CD4-positive, alpha-beta T cell treated with Interleukin-4 for 4 hours (primary cell): Measurements from ENCODE around the gene CABCOCO1.
"Not testable (repeated sequence)": the region's sequence is repeated elsewhere in the genome, so short reads cannot be mapped to it uniquely, and the experiment has no call there.

Source experiments
- DNase-seq: peaks from one replicate; pipeline ENCODE4 v3.0.0-alpha.2; 2020

CABCOCO1 gene

DNA sequence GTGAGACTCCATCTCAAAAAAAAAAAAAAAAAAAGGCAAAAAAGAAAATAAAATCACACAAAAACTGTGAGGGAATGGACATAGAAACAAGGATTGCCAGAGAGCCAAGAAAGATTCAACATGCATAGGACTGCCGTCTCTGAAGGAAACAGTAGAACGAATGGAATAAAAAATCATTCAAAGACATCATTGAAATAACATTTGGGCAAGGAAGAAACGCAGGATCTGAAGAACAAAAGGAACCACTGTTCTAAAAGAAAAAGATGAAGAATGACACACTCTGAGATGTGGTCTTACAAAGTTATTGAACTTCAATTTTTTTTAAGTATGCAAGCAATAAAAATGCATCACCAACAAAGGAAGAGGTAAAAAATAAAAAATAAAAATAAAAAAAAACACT lies 57.2 kb downstream of the CABCOCO1 start:
- DNase-seq: no peak

DNA sequence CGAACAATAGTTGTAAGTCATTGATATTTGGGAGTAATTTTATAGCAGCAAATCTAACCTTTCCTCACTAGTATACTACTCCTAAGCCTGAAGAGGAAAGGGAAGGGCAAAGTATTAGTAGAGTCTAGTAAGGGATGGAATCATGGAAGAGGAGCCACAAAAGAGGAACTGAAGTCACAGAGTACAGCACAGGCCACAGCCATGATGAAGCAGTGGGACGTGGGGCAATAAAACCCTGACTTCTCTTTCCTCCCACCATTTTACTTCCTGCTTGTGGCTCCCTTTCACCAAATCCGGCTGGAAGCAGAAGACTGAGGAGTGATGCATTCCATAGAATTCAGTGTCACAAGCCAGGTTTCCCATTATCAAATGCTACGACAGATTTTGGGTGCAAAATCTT lies 58.7 kb downstream of the CABCOCO1 start:
- DNase-seq: no peak

DNA sequence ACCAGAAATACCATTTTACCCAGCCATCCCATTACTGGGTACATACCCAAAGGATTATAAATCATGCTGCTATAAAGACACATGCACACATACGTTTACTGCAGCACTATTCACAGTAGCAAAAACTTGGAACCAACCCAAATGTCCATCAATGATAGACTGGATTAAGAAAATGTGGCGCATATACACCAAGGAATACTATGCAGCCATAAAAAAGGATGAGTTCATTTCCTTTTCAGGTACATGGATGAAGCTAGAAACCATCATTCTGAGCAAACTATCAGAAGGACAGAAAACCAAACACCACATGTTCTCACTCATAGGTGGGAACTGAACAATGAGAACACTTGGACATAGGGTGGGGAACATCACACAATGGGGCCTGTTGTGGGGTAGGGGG lies 62.5 kb downstream of the CABCOCO1 start:
- not testable (repeated sequence) for DNase-seq

DNA sequence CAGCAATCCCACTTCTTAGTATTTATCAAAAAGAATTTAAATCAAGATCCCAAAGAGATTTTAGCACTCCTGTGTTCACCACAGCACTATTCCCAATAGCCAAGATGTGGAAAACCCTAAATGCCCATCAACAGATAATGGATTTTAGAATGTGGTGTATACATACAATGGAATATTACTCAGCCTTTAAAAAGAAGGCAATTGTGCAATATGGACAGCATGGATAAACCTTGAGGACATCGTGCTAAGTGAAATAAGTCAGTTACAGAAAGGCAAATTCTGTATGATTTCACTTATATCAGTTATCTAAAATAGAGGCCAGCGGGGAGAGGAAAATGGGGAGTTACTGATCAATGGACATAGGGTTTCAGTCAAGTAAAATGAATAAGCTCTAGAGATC lies 66.9 kb downstream of the CABCOCO1 start:
- no peak for DNase-seq

DNA sequence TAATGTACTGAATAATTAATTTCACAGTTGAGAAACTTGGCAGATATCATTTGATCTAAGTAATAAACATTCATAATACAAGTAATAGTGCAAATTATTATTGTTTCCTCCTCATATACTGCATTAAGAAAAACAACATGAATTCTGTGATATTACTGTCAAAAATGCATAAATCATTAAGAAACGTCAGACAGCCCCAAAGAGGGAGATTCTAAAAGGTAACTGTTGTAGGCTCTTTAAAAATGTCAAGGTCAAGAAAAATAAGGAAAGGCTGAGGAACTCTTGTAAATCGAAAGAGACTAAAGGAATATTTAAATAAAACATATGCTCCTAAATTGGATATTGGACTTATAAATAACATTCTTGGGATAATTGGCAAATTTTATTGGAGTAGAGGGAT lies 67.9 kb downstream of the CABCOCO1 start:
- no peak for DNase-seq

DNA sequence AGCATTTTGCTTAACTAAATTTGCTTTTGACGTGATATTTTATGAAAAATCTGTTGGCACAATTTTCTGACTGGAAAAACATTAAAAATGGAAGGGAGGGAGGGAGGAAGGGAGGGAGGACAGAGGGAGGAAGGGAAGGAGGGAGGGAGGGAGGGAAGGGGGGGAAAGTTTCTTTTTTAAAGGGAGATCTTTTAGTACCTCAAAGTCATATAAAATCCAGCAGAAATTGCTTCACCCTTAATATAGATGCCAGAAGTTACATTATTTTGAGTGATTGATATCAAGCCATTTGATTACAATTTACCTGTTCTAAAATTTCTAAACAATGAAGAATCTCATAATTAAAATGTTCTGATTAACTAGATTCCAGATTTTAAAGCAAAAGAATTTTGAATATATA lies 68.9 kb downstream of the CABCOCO1 start:
- no peak for DNase-seq

DNA sequence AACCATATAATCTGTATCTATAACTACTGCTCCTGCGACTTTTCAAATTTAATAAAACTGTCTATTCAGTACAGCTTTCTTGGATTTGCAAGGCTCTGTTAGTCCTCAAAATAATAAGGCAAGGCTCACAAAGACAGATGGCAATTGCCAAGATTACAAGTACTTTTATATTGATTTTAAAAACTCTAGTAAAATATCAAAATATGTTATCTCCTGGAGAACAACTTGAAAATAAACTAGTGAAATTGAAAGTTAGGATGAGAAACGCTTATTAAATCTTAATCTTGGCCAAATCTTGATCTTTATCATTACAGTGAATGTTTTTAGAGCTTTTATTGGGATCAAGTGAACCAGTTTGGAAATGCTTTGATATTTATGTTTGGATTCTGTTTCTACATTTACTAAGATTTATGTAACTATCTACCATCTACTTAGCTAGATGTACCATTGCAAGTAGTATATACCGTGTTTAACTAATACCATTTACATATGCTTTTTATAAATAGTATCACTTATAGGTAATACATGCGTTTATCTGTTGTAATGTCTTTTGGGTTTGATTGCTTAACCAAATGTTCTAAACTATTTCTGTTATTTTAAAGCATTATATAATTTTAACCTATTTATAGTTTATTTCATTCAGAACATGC lies 70.0 kb downstream of the CABCOCO1 start:
- no peak for DNase-seq

DNA sequence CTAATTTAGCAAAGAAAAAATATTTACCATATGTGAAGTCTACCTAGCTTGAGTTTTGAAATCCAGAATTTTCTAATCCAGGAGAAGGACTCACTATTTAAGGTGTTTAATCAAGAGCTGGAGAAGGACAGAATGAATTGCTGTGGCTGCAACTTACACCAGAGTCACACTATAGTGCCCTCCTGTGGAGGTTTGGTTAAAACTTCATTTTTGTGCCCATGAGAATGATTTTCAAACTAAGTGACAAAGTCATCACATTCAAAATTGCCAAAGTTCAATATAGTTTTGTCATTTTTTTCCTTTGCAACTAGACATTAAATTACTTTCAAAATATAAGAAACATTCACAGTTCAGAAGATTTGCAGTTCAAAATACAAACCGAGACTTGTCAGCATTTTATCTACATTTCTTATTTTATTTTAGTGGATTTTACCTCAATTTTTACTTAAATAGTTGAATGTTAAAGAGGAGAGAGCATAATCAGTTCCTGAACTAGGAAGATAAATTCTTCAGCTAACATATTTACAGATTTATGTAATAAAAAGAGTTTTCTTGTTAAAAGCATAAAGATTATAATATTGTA lies 70.7 kb downstream of the CABCOCO1 start:
- DNase-seq: peak; percentile 30

DNA sequence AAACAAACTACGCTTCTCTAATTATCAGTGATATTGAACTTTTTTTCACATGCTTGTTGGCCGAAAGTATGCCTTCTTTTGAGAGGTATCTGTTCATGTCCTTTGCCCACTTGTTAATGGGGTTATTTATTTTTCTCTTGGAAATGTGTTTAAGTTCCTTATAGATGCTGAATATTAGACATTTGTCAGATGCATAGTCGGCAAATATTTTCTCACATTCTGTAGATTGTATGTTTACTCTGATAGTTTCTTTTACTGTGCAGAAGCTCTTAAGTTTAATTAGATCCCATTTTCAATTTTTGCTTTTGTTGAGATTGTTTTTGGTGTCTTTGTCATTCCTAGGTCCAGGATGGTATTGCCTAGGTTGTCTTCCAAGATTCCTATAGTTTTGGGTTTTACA lies 73.2 kb downstream of the CABCOCO1 start:
- no peak for DNase-seq

DNA sequence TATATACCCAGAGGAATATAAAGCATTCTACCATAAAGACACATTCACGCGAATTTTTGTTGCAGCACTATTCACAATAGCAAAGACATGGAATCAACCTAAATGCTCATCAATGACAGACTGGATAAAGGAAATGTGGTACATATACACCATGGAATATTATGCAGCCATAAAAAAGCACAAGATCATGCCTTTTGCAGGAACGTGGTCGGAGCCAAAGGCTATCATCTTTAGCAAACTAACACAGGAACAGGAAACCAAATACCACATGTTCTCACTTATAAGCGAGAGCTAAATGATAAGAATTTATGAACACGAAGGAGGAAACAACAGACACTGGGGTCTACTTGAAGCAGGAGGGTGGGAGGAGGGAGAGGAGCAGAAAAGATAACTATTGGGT lies 74.7 kb downstream of the CABCOCO1 start:
- DNase-seq: not testable (repeated sequence)

DNA sequence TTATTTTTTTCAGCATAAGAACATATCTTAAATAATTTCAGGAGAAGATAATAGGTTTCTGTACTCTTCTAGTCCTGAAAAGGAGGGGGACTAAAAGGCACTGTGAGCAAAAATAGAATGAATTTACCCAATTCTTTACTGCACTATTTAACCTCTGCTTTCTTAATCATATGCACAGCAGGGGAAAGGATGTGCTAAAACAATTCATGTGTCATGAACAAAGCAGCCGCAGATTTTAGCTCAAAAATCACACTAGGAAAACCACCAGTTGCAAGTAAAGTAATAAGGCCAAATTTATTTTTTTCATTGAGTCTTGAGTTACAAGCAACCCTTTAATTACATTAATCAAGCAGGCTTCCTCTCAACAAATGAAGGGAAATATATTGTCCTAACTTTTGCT lies 80.1 kb downstream of the CABCOCO1 start:
- no peak for DNase-seq

DNA sequence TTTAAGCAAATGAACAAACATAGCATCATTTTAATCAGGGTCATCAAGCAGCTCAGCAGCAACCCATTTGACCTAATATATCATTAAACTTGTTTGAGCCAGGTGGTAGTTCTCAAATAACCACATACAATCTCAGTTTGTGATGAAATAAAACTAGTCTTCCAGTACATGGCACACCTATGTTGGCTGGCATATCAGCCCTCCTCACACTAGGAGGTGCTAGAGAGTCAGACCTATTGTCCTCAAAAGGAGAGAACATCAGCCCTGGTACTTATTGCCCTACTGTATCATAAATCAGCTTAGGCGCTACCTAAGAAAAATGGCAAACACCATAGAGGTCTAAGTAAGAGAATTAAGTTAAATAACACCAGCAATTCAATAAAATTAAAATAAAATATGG lies 81.7 kb downstream of the CABCOCO1 start:
- no peak for DNase-seq

DNA sequence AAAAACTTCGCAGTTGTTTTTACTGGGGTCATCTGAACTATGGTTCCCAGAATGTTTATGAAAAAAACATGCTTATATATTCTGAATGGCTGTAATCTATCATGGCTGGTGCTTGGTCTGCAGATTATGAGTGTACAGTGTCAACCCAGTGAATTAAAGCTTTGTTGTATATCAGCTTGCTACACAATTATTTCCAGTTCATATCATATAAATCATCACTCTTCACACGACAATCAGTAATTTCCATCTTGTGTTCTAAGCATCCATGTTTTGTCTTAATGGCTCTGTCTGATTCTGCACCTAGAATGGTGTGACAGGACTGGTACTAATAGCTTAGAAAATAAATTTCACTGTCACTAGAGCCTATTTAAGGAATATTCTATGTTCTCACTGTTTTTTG lies 83.6 kb downstream of the CABCOCO1 start:
- DNase-seq: no peak

DNA sequence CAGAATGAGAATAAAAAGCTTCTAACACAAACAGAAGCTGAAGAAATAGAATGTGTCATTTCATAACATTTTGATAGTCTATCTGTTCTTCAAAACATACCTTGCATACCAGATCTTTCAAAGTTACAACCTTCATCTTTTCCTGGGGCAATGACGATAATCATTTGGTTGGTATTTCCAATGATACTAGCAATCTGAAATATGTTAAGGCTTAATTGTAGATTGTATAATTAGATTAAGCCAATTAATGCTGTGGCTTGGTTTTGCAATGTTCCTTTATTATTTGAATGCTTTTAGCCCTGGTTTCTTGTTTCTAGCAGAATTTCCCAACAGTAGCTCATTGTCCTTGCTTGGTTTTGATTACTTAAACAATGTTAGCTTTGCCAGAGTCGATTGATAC lies 84.6 kb downstream of the CABCOCO1 start:
- DNase-seq: no peak

DNA sequence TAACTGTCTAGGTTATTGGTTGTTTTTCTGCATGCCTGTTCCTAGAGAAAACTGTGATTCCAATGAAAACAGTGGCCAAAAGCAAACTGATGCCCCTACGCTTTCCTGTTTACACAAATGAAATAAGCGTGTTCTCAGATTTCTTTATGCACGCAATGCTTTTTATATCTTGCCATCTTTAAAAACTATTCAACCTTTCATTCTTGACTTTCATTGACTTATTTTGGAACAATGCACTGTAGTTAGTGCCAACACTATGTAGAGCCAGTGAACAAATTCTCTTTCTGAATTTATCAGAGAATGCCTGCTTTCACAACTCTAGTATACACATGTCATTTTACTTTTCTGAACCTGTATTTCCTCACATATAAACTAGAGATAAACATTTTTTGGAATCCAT lies 86.6 kb downstream of the CABCOCO1 start:
- no peak for DNase-seq

DNA sequence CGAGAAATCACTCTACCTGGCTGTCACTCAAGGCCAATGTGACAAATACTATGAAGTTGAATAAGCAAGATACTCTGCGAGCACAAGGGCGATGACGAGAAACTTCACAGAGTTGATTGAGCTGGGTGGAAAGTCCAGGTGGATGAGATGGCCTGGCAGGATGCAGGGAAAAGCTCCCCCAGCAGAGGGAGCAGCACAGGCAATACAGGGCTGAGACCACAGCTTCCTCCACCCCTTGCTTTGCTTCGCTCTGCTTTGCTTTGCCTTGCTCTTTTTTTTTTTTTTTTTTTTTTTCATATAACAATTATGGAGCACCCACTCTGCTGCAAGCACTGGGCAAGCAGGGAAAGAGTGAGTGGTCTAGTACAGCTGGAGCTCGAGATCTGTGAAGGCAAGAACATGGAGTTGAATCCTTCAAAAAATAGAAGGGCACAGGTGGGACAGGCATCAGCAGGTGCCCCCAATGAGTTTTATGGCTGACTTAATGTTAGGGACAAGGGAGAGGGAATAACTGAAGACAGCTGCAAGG lies 88.3 kb downstream of the CABCOCO1 start:
- peak; percentile 65 for DNase-seq

DNA sequence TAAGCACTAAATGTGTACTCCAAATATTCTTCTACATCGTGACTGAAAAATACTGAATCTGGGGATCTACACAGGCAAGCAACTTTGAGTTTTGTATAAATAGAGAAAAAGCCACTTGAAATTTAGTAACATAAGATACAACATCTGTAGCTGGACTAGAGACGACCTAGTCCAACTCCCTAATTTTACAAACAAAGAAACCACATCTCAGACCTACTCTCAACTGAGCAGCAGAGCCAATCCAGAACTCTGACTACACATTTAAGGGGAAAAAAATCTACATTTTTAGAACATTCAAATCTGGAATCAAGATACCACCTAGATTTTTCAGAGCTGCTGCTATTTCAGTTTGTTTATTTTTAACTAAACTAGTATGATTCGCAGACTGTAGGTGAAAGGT lies 88.9 kb downstream of the CABCOCO1 start:
- no peak for DNase-seq

DNA sequence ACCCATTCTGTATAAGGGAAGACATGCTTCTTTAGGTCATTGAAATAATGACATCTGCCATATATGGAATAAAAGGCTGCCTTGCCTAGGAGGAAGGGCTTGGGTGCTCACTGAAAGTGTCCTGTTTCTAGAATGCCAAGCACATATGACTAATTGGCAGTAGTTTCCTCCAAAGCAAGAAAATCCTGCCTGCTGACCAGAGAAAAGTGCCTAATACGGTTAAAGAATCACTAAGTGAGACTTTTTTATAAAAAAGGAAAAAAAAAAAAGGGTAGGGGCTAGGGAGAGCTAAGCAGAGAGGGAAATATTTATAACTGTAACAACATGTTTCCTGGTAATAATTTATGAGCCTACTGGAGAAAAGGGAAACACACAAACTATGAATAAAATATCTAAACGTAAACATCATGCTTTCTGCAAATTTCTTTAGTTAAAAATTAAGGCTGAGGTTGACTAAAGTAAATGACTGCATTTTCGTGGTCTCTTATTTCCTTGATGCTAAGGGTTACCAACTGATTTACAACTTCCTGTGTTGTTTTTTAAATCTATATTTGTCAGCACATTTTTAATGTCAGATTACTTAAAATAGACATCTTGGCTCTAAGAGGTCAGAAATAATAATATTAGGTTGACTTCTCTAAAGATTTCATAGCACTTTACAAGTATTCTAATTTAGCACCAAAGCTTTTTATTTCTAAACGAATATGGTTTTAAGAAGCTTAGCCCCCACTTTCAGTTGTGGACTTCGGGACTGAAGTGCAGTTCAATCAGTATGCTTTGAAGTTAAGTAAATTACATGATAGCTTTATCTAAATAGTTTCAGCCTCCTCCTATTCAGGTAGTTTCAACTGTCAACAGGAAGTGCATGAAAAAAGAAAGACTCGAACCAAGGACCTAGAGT lies 89.6 kb downstream of the CABCOCO1 start:
- DNase-seq: peak; percentile 8

DNA sequence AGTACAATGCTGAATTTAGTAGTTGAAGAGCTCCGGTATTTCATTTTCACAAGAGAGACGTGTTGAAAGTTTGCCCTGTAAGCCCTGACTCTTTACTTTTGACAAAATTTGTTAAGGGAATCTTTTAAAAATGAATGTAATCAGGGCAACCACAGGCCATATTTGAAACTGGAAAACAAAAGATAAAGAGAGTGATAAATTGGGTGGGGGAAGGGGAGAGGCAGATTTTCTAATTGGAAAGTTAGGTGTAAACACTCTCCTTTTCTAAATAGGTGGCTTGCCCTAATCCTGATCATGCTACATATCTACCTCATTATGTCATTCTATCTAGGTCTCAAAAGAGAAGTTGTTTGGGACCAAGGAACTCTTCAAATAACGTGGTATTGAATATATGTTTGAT lies 90.7 kb downstream of the CABCOCO1 start:
- DNase-seq: no peak

DNA sequence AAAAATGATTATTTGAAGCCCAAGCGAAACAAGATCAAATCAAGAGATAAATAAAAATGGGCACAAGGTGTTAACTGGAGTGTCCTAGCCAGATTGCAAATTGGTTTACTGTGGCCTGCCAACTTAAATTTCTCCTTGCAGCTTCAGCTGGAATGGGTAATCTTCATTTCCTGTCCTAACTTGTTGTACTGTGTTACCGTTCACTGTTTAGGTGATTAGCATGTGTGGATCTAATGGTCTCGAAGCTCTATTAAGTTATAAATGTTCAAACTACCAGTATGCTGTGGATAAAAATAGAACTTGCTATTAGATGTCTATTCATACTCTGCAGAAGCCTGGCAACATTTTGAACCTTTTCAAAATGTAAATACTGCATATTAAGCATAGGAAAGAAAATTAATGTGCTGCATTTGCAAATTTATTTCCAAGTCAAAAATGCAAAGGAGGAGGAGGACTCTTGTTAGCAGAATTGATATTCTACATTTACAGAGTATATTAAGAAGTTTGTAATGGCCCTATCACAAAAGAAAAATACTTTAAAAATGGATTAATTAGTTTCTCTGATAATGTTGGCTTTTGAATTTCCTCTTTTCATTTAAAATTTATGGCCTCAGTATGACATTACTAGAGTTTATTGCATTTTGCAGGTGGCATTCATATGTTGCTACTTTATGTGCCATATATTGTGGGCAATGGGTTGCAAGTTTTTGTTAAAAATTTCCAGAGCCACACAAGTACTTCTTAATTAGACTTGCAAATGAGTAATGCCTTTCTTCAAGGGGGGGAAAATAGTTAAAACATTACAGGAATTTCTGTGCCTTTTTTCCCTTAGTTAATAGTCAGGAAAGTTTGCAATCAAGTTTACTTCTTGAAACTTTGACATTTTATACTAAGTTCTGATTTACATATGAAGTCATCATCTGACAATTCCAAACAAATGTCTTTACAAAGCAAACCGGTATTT lies 92.1 kb downstream of the CABCOCO1 start:
- no peak for DNase-seq

DNA sequence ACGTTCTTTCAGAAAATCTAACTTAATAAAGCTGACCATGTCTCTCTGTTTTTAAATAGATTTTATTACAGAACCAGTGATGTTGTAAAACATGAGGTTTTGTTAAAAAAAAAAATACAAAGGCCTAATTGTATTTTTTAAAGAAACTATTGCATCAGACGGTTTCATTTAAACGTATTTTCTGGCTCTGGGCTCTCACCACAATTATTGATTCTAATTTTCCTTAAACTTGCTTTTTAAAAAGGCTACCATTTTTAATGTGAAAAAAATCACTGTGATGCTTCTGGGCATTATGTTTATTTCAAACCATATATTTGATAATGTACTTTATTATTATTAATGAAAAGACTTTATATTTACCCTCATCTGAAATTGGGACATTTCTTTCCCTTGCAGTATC lies 94.3 kb downstream of the CABCOCO1 start:
- no peak for DNase-seq

DNA sequence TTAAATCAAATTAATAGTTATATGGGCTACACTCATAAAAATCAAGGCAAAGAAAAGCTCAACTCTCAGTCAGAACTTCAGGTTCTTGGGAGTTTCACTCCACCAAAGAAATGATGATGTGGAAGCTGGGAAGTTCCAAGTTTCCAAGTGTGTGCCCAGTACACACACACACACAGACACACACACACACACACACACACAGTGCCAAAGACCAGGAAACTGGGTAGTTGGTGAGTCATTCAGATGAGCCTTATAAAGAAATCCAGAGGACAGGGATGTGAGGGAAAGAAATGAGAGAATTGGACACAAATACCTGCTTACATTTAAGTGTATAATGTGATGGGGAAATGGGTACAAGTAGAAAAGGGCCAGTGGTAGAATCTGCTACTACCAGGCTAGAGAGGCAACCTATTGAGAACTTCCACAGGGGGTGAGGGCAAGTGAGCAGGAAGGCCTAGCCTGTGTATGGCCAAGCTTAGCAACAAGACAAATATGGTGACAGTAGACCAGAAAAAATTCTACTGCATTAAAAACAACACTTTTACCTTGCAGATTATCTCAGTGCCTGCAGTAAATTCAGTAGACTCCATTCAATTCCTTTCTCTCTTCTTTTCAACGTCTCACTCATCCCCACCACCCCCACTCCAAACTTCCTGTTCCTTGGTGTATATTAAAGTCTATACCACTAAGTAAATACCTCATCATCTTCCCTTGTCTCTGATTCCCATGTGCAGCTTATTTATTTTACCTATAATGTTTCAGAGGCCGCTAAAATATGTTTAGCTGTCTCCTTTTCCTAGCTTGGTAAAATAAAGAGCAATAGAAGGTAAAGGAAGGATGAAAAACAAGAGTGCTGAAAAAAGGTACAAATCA lies 95.0 kb downstream of the CABCOCO1 start:
- no peak for DNase-seq
